Daoy (cell line): Measurements from ENCODE around the gene BCKDK. TPM values are rescaled to one million over a fixed set of nuclear protein-coding genes. Genes with fewer than 3 reads are reported as not detected.

Experiments used
- DNase-seq: peaks from one replicate; pipeline ENCODE4 v3.0.0-alpha.2; 2015; ENCODE audit warnings: low read depth
- total RNA-seq: library from RNA; depleted of rRNA; stranded (reverse); fragments of >200 nt; shearing (Covaris generic); gene quantifications from 2 replicates; pipeline ENCODE4 v1.2.3, GENCODE V29; 2014; rRNA removed

The BCKDK gene
- 18.1 and 21.3 TPM in 2 replicates for total RNA-seq

DNA sequence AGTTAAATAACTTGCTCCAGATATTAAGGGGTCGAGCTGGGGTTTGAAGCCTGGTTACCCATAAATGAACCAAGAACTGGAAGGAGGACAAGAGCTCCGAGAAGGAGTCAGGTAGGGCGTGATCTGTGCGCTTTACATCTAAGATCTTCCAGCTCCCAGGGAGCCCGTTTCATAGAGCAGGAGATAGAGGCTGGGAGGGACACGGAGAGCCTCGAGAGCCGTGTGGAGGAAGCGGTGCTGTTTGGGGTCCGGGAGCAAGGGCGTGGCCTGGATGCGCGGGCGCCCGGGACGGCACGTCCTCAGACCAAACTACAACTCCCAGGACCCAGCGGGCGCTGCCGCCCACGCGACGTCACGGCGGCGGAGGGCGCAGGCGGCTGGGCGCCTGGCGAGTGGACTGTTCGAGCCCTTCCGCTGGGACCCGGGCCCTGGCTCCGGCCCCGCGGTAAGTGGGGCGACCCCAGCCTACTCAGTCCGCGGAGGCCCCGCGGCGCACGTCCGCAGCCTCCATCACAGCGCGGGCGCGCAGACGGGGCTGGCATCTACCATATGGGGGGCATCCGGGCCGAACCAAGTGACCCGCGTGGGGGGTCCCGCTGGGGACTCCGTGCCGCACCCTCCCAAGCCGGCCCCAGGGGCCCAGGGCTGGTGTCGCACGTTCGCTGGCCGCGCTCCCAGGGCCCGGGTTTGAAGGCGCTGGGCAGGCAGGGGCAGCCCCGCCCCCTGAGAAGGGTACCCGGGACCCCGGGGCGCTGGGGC, at the start of gene BCKDK:
Gene BCKDK, plus strand, starts transcription at position 352 of the 759 bp plus-strand sequence. CDS start 838 bp downstream, outside the sequence.
- DNase-seq: peak; percentile 80

DNA sequence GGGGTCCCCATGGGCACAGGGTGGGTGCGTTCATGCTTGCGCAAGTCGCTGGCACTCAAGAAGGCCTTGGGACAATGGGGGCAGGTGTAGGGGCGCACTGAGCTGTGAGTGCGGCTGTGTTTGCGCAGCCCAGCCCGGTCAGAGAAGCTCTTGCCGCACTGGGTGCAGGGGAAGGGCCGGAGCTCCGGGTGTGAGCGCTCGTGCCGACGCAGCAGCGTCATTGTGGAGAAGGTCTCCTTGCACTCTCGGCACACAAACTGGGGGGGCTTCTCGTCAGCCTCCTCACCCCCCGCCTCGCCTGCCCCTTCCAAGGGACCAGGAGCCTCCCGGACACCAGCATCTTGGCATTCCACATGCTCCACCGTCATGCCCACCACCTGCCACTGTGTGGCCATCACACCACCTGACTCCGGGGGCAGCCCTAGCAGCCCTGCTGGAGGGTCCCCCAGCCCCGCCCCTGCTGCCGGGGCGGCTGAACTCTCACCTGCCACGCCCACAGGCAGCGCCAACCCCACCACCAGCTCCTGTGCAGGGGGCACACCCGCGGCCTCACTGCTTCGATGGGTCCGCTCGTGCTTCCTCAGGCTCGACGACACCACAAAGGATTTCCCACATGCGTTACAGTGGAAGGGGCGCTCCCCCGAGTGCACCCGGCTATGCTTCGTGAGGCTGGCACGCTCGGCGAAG, 46.9 kb upstream of the BCKDK start:
- no peak for DNase-seq

- DNase-seq: no peak
These were observed 46.3 kb upstream of the BCKDK start for GRCh38 chr16:31061813-31062440.

DNA sequence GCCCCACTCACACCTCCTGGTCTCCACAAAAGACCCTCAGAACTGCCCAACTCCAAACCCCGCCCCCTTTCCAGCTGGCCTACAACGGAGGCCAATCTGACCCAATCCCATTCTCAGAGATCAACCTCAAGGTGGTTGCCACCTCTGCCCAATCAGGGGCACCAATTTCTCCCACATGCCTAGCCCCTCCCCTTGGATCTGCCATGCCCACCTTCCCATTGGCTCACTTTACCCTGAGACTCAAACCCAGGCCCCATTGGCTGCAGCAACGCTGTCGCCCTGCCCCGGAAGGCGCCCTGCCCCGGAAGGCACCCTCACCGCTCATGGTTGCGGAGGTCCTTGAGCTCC, 44.7 kb upstream of the BCKDK start:
- DNase-seq: no peak

GRCh38 chr16:31063843-31064611, 44.2 kb upstream of the BCKDK start:
- DNase-seq: no peak

- peak; percentile 79 for DNase-seq
These were observed 43.2 kb upstream of the BCKDK start for GRCh38 chr16:31064882-31065461.

DNA sequence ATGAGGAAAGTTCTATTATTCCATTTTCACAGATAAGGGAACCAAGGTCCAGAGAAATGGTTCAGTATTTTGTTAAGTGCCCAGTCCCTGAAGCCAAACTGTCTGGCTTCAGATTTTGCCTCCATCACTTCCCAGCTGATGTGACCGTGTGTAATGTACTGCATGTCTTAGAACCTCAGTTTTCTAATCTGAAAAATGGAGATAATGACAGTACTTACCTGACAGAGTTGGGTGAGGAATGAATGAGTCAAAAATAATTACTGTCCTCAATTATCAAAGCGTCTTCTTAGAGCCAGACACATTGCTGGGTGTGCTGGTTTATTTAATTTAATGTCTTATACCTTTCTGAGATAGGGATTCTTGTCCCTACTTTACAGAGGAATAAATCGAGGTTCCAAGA, 40.8 kb upstream of the BCKDK start:
- DNase-seq: no peak

GRCh38 chr16:31071861-31072260, 36.3 kb upstream of the BCKDK start:
- peak; percentile 59 for DNase-seq

DNA sequence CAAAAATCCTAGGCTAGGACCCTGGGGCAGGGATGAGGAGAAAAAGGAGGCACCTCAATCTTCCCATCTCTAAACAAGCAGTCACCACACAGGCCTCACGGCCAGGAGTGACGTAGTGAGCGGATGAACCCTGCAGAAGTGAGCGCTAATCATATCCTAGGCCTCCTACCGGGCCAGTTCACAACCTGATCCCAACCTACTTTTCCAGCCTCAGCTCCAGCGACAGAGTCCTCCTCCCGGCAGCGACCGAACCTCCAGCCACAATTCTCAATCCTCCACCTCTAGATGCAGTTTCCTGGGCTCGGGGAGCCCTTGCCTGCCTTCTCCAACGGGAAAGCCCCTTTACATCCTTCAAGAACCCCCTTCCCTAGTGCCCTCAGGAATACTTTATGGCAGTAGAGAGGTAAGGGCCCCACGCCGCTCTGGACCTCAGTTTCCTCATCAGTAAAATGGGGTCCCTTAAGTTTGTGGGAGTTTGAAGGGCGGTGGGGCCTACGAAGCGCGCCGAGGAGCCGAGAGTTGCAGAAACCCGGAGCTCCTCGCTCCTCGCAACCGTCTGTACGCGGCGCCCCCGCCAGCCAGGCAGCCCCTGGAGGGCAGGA, 35.5 kb upstream of the BCKDK start:
- peak; percentile 55 for DNase-seq

DNA sequence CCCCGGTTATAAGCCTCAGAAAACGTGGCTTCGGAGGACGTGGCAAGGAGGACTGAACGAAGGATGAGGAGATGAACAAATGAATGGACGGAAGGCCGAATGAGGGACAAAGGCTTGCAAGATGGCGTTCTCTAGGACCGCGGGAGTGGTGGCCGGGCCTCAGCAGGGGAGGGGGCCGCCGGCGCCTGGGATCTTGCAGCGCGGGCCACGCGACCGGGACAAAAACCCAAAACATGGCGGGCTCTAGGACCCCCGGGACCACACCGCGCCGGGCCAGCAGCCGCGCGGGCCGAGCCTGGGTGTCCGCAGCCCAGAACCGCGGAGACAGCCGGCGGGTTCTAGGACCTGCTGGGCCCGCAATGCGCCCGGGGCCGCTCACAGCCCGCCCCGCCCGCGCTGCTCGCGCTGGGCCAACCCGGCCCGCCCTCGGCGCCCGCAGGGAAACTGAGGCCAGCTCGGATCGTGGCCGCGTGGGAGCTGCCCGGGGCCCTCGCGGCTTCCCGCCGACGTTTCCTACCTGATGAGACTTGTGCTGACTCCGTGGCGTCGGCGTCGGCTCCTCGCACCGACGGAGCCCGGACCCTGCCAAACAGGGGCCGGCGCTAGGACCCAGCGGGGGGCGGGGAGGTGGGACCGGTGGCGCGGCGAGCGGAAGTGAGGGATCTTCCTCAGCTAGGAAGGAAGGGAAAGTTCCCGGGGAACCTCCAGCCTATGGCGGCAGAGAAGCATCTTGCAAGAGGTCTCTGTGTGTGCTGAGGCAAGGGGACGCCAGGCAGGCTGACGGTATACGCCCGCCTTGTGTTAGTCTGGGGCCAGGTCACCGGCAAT, 34.8 kb upstream of the BCKDK start:
- peak; percentile 92 for DNase-seq

- peak; percentile 99 for DNase-seq
These were observed 34.0 kb upstream of the BCKDK start, which contains the start of the genes ZNF646 and ZNF668 for GRCh38 chr16:31073970-31074813. Gene ZNF646 (plus strand): TSS chr16:31074422. CDS start chr16:31076325, 1,903 bp downstream. Gene ZNF668 (minus strand): TSS chr16:31074240. CDS start chr16:31064459, 9,781 bp downstream.

- DNase-seq: no peak
These were observed 33.4 kb upstream of the BCKDK start for GRCh38 chr16:31074814-31075183.

GRCh38 chr16:31076319-31076718, 31.9 kb upstream of the BCKDK start:
- no peak for DNase-seq

DNA sequence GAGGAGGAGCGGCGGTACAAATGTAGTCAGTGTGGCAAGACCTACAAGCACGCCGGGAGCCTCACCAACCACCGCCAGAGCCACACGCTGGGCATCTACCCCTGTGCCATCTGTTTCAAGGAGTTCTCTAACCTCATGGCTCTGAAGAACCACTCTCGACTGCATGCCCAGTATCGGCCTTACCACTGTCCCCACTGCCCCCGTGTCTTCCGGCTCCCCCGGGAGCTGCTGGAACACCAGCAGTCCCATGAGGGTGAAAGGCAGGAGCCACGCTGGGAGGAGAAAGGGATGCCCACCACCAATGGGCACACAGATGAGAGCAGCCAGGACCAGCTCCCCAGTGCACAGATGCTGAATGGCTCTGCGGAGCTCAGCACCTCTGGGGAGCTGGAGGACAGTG, 31.2 kb upstream of the BCKDK start:
- no peak for DNase-seq

GRCh38 chr16:31077592-31078396, 30.4 kb upstream of the BCKDK start:
- no peak for DNase-seq

GRCh38 chr16:31078597-31079341, 29.4 kb upstream of the BCKDK start:
- DNase-seq: no peak

DNA sequence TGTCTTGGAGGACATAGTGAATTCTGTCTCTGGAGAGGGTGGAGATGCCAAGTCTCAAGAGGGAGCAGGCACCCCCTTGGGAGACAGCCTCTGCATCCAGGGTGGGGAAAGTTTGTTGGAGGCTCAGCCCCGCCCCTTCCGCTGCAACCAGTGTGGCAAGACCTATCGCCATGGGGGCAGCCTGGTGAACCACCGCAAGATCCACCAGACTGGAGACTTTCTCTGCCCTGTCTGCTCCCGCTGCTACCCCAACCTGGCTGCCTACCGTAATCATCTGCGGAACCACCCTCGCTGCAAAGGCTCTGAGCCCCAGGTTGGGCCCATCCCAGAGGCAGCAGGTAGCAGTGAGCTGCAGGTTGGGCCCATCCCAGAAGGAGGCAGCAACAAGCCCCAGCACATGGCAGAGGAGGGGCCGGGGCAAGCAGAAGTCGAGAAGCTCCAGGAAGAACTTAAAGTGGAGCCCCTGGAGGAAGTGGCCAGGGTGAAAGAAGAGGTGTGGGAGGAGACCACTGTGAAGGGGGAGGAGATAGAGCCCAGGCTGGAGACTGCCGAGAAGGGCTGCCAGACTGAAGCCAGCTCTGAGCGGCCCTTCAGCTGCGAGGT, 28.7 kb upstream of the BCKDK start:
- no peak for DNase-seq
